Peyer's patch (tissue), 4 donors: ENCODE measurements around the gene MEI1. TPM values are rescaled to one million over a fixed set of nuclear protein-coding genes. Genes with fewer than 3 reads are reported as not detected.
A peak's percentile ranks its signal among the peaks of the same experiment; 100 is the strongest.
"Not testable (repeated sequence)": the region's sequence is repeated elsewhere in the genome, so short reads cannot be mapped to it uniquely, and the experiment has no call there.

Experiments
- DNase-seq, 3 donors: peaks; one replicate each; pipeline ENCODE4 v3.0.0-alpha.2; 2017 to 2019
- H3K27ac ChIP-seq, 4 donors: fragments of 200-600 bp; sonication (generic); one replicate each; pipeline ENCODE4 v1.5.1; 2016 to 2019
- H3K27me3 ChIP-seq, 2 donors: fragments of 200-600 bp; sonication (generic); one replicate each; pipeline ENCODE4 v1.5.1; 2019
- H3K36me3 ChIP-seq, 3 donors: fragments of 200-600 bp; sonication (generic); one replicate each; pipeline ENCODE4 v1.5.1; 2016 to 2019
- H3K4me1 ChIP-seq, 4 donors: fragments of 200-600 bp; sonication (generic); one replicate each; pipeline ENCODE4 v1.5.1; 2016 to 2019
- H3K4me3 ChIP-seq, 4 donors: fragments of 200-600 bp; sonication (generic); 1 replicate in 3 of 4; 2 replicates in 1 of 4; pipeline ENCODE4 v1.5.1; 2016 to 2019; ENCODE audit warnings: mild to moderate bottlenecking in 1 of 4
- H3K9me3 ChIP-seq, 4 donors: fragments of 200-600 bp; sonication (generic); one replicate each; pipeline ENCODE4 v1.5.1; 2016 to 2019; ENCODE audit warnings: mild to moderate bottlenecking in 1 of 4
- CTCF ChIP-seq, 6 experiments: fragments of 450-650 bp in 4 of 6; fragments of 200-600 bp in 2 of 6; sonication (generic) in 1 of 6; IDR thresholded peaks; one replicate each; pipeline ENCODE4 v1.5.1; 2017 to 2019; ENCODE audit warnings: antibody characterized with exemption in 6 of 6, mild to moderate bottlenecking in 3 of 6, moderate library complexity in 1 of 6
- POLR2A ChIP-seq, 2 donors: fragments of 450-650 bp; IDR thresholded peaks; one replicate each; pipeline ENCODE4 v1.5.1; 2017; ENCODE audit warnings: antibody characterized with exemption in 2 of 2, mild to moderate bottlenecking in 2 of 2, moderate library complexity in 2 of 2
- total RNA-seq, 4 donors: library from RNA; depleted of rRNA; stranded (reverse); fragments of >200 nt; gene quantifications; one replicate each; pipeline ENCODE4 v1.1.0, GENCODE V29; 2016

MEI1 gene
- total RNA-seq, 4 donors from 2014 or later, result 1.1 to 20.6 (median 11.7) TPM

- Histone ChIP-seq H3K4me3 (no peak overlapping the region), H3K27me3 (no peaks in the 10 kb centered on the region), H3K27ac (no peak overlapping the region), H3K4me1 (no peaks in the 10 kb centered on the region), H3K36me3 (no peaks in the 10 kb centered on the region), H3K9me3 (no peaks in the 10 kb centered on the region)
- no peak for TF ChIP-seq CTCF (IDR thresholded peaks at IDR 0.05)
- no peak for TF ChIP-seq POLR2A (IDR thresholded peaks at IDR 0.05)
- DNase-seq, result no peak
Observed at GRCh38 chr22:41732096-41732772, 32.9 kb downstream of the MEI1 start.

DNA sequence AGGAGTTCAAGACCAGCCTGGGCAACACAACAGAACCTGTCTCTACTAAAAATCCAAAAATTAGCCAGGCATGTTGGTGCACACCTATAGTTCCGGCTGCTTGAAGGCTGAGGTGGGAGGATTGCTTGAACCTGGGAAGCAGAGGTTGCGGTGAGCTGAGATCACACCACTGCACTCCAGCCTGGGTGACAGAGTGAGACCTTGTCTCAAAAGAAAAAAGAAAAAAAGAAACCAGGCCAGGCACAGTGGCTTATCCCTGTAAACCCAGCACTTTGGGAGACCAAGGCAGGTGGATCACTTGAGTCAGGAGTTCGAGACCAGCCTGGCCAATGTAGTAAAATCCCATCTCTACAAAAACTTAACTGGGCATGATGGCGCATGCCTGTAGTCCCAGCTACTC is 33.9 kb downstream of the MEI1 start:
- not testable (repeated sequence) for DNase-seq, H3K9me3 ChIP-seq, H3K27ac ChIP-seq, H3K36me3 ChIP-seq, H3K4me1 ChIP-seq, H3K4me3 ChIP-seq, H3K27me3 ChIP-seq

DNA sequence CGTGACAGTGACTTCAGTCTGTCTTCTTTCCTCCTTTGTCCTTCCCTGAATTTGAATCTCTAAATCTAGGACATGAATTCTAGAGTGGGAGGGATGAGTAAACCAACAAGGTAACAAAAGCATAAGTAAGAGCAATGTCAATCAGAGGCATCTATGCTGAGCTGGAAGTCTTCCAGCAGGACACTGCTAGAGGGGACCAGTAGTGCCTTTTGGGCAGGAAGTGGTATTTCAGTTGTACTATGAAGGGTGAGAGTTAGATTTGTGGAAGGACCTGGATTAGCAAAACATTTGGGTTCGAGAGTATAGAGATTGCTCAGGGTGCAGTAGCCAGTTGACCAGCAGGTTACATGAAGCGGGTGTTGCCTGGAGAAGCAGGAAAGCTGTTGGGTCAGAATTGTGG is 40.3 kb downstream of the MEI1 start:
- no peaks in the 10 kb centered on the region for H3K9me3 ChIP-seq
- H3K4me3 ChIP-seq, result no peak overlapping the region
- TF ChIP-seq POLR2A (IDR thresholded peaks at IDR 0.05), result no peak
- H3K36me3 ChIP-seq, result no peaks in the 10 kb centered on the region
- no peaks in the 10 kb centered on the region for H3K27me3 ChIP-seq
- H3K27ac ChIP-seq, result no peak overlapping the region
- DNase-seq, result no peak
- H3K4me1 ChIP-seq, result no peaks in the 10 kb centered on the region

DNA sequence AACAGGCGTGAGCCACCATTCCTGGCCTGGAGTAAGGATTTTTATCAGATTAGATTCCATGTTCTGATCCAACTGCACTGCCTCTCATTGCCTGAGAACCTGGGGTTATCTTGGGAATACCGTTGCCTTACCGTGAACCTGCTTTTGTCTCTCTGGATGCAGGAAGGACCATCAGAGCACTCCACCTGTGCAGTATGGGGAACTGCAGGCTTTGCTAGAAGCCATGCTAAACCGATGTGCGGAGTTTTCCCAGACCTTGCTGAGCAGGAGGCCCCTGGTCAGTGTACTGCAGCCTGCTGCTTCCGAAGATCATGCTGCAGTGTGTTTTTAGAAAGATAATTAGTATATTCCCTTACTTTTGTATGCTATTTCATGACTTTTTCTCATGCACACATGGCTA is 43.6 kb downstream of the MEI1 start:
- Histone ChIP-seq H3K27ac (no peak overlapping the region), H3K9me3 (no peaks in the 10 kb centered on the region), H3K4me1 (peaks cover 0 to 6% (median 0%) of the 10 kb centered on the region in 4 donors), H3K36me3 (no peaks in the 10 kb centered on the region), H3K4me3 (no peak overlapping the region), H3K27me3 (peaks cover 0 to 4% of the 10 kb centered on the region in 2 donors)
- no peak for TF ChIP-seq CTCF (IDR thresholded peaks at IDR 0.05)
- TF ChIP-seq POLR2A (IDR thresholded peaks at IDR 0.05), result no peak
- no peak for DNase-seq

GRCh38 chr22:41745968-41746367 is 46.7 kb downstream of the MEI1 start:
- Histone ChIP-seq H3K9me3 (no peaks in the 10 kb centered on the region), H3K36me3 (no peaks in the 10 kb centered on the region), H3K27me3 (peaks cover 0 to 4% of the 10 kb centered on the region in 2 donors), H3K4me1 (peaks cover 0 to 6% (median 0%) of the 10 kb centered on the region in 4 donors), H3K4me3 (no peak overlapping the region), H3K27ac (peak overlapping the region in 1 of 4 donors; percentile 65)
- no peak for DNase-seq
- no peak for TF ChIP-seq CTCF (IDR thresholded peaks at IDR 0.05)
- no peak for TF ChIP-seq POLR2A (IDR thresholded peaks at IDR 0.05)

DNA sequence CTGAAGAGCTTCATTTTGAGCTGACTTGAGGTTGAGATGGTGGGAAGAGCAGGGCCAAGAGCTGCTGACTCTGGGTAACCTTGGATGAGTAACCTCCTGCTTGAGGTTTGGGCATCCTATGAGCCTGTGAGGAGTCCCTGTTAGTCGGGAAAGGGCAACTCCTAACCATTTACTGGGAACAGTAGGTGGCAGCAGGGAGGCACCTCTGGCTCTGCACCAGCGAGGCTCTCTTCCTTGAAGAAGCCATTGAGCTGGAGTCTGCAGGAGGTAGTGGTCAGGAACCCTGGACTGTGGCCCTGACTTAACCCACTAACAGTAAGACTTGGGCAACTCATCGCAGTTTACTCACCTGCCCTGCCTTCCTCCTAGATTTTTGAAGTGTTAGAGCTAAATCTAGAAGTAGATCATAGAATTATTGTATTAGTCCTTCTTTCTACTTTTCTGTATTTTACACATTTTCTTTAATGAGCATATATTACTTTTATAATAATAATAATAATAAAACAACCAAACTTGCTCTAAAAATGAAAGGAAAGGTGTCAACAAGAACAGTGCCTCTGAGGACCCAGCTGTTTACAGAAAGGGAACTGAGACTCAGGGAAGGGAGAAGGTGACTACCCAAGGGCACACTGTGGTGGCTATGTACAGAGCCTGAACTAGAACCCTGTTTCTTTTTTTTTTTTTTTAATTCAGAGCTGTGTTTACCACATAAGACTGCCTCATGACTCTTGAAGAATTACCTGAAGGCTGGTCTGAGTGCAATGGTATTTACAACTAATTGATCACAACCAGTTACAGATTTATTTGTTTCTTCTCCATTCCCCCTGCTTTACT is 47.5 kb downstream of the MEI1 start:
- no peaks in the 10 kb centered on the region for H3K36me3 ChIP-seq
- peaks cover 0 to 6% (median 0%) of the 10 kb centered on the region in 4 donors for H3K4me1 ChIP-seq
- H3K4me3 ChIP-seq, result no peak overlapping the region
- TF ChIP-seq CTCF (IDR thresholded peaks at IDR 0.05), result peak; percentile 29 to 76 (median 70)
- TF ChIP-seq POLR2A (IDR thresholded peaks at IDR 0.05), result no peak
- peaks cover 0 to 4% of the 10 kb centered on the region in 2 donors for H3K27me3 ChIP-seq
- DNase-seq, result peak; percentile 62 to 87 (median 63)
- H3K9me3 ChIP-seq, result no peaks in the 10 kb centered on the region
- peak overlapping the region in 1 of 4 donors; percentile 65 for H3K27ac ChIP-seq
